Psoas muscle (tissue), 8 donors: Measurements from ENCODE around the gene RBFOX2. TPM values are rescaled to one million over a fixed set of nuclear protein-coding genes. Genes with fewer than 3 reads are reported as not detected.

Experiments
- ATAC-seq, 4 donors: fragments of 200-7000 bp; cut with Tn5 transposase; one replicate each; pipeline ENCODE4 v1.9.1; 2020; ENCODE audit warnings: moderate library complexity in 3 of 4, mild to moderate bottlenecking in 2 of 4
- DNase-seq, 2 donors: peaks; one replicate each; pipeline ENCODE4 v3.0.0-alpha.2; 2020
- H3K27ac ChIP-seq: fragments of 200-600 bp; one replicate; pipeline ENCODE4 v1.8.0; 2022
- H3K27me3 ChIP-seq, 3 donors: fragments of 200-600 bp in 1 of 3; one replicate each; pipeline versions ENCODE4 v1.6.1 to v1.8.0; 2013 to 2022; ENCODE audit warnings: low read length in 2 of 3, mild to moderate bottlenecking in 2 of 3, moderate library complexity in 1 of 3; ENCODE audit not compliant: insufficient read depth in 3 of 3
- H3K36me3 ChIP-seq, 2 donors: fragments of 200-600 bp in 1 of 2; one replicate each; pipeline versions ENCODE4 v1.6.1 to v1.8.0; 2013 to 2022; ENCODE audit warnings: low read depth in 1 of 2, mild to moderate bottlenecking in 1 of 2, moderate library complexity in 1 of 2; ENCODE audit not compliant: insufficient read depth in 1 of 2
- H3K4me1 ChIP-seq: fragments of 200-600 bp; one replicate; pipeline ENCODE4 v1.8.0; 2022
- H3K4me3 ChIP-seq: fragments of 200-600 bp; one replicate; pipeline ENCODE4 v1.8.0; 2022; ENCODE audit warnings: mild to moderate bottlenecking
- H3K9me3 ChIP-seq: fragments of 200-600 bp; one replicate; pipeline ENCODE4 v1.8.0; 2022
- WGBS, 3 donors: extraction: QIAGEN DNeasy Blood & Tissue Kit; methylation state at CpG; one replicate each; pipeline versions ENCODE4 v1.1.6 to v1.1.7; 2013; 5-methylcytosine and 5-hydroxymethylcytosine counted together
- intact Hi-C, 2 donors: fragments of 100-400 bp; cut with DNase I; formaldehyde crosslinking; loops; one replicate each; pipeline versions ENCODE4 v1.11.0 to v1.14.2; 2022
- polyA plus RNA-seq, 3 donors: library from polyadenylated mRNA; stranded (reverse); fragments of 200-250 nt; gene quantifications; one replicate each; pipeline ENCODE4 v1.2.3, GENCODE V29; 2013
- total RNA-seq, 4 donors: library from RNA; stranded (reverse); fragmentation: NEBNext Ultra II Directional in 2 of 4; extraction: Animal tissue kit (Norgen Biotek cat#: 25700) in 2 of 4; gene quantifications; one replicate each; pipeline versions ENCODE4 v1.2.1 to v1.2.4, GENCODE V29; 2021 to 2023
- TF ChIP-seq, protein P1 (sequence below): fragments of 200-600 bp; IDR thresholded peaks from one replicate; pipeline ENCODE4 v1.8.0; 2022; ENCODE audit warnings: antibody characterized with exemption
- donor health status: healthy with polysubstance abuse.
- donor health status: DM: no; HTN: no; CAD: no; lungs with moderate emphysema.
- donor health status: Bipolar disorder and iron deficiency.
- donor health status: healthy.
- donor health status: DM: yes; HTN: yes; CAD: no.
- donor health status: DM: no; HTN: no; CAD: no.
- donor health status: DM: no; HTN: no; CAD: no.
- donor health status: DM: yes; HTN: yes; CAD: no.

RBFOX2 gene
- total and polyA plus RNA-seq, 7 donors, result 7.7 to 50.4 (median 28.4) TPM

GRCh38 chr22:35891442-35891841 lies 137.2 kb downstream of the RBFOX2 start:
- WGBS, 3 donors, result 70 to 94% (median 81%) methylated on average over 1 of the region's 1 CpG
- Histone ChIP-seq H3K27me3 (no peaks in the 10 kb centered on the region), H3K9me3 (no peaks in the 10 kb centered on the region), H3K36me3 (no peaks in the 10 kb centered on the region), H3K4me3 (peak overlapping the region; percentile 65), H3K27ac (peak overlapping the region; percentile 89), H3K4me1 (peaks cover 72% of the 10 kb centered on the region)
- DNase-seq (no peak), ATAC-seq (no peak)
- intact Hi-C loops, result loop anchor here in 1 of 2 donors (5.0 kb wide), 1 partner anchor 44 kb away; no protein-coding TSS in a partner anchor
- TF ChIP-seq, protein P1, sequence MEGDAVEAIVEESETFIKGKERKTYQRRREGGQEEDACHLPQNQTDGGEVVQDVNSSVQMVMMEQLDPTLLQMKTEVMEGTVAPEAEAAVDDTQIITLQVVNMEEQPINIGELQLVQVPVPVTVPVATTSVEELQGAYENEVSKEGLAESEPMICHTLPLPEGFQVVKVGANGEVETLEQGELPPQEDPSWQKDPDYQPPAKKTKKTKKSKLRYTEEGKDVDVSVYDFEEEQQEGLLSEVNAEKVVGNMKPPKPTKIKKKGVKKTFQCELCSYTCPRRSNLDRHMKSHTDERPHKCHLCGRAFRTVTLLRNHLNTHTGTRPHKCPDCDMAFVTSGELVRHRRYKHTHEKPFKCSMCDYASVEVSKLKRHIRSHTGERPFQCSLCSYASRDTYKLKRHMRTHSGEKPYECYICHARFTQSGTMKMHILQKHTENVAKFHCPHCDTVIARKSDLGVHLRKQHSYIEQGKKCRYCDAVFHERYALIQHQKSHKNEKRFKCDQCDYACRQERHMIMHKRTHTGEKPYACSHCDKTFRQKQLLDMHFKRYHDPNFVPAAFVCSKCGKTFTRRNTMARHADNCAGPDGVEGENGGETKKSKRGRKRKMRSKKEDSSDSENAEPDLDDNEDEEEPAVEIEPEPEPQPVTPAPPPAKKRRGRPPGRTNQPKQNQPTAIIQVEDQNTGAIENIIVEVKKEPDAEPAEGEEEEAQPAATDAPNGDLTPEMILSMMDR, result no peak

GRCh38 chr22:35889071-35889470 lies 139.6 kb downstream of the RBFOX2 start:
- intact Hi-C loops, result no loop called here
- Histone ChIP-seq H3K27me3 (no peaks in the 10 kb centered on the region), H3K4me1 (peaks cover 58% of the 10 kb centered on the region), H3K4me3 (no peak overlapping the region), H3K9me3 (no peaks in the 10 kb centered on the region), H3K27ac (peak overlapping the region; percentile 46), H3K36me3 (no peaks in the 10 kb centered on the region)
- TF ChIP-seq, protein P1, result no peak
- DNase-seq, result no peak
- no peak for ATAC-seq
- WGBS, 3 donors, result 96 to 97% (median 97%) methylated on average over 4 of the region's 4 CpGs

GRCh38 chr22:35888181-35888870 lies 140.3 kb downstream of the RBFOX2 start:
- ATAC-seq (no peak), DNase-seq (no peak)
- Histone ChIP-seq H3K4me3 (no peak overlapping the region), H3K27ac (peak overlapping the region; percentile 50), H3K27me3 (no peaks in the 10 kb centered on the region), H3K36me3 (no peaks in the 10 kb centered on the region), H3K9me3 (no peaks in the 10 kb centered on the region), H3K4me1 (peaks cover 59% of the 10 kb centered on the region)
- whole genome bisulfite sequencing, 3 donors, result 87 to 95% (median 88%) methylated on average over 2 of the region's 2 CpGs
- intact Hi-C loops, result no loop called here
- TF ChIP-seq, protein P1, result no peak

DNA sequence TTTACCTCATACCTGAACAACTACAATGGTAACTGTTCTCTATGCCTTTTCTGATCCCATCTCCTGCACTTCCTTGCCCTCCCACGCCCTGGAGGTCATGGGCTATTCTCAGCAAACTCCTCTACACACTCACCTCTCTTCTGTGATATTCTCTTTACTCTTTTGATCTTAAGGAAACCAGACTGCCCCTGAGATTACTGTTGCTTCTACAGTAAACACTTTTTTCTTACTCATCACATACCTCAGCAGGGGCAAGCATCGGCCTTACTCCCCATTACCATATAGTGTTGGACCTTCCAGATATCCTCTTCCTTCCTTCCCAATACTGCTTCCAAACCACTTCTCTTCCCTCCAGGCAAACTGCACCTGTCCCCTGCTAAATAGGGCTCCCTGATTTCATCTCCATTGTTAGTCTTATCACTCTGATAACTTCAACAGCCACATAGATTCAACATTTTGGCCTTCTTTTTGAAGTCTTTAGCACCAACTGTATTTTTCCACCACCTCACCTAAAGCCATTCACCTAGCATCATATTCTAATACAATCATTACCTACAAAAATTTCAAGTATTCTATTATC lies 141.2 kb downstream of the RBFOX2 start:
- Histone ChIP-seq H3K9me3 (no peaks in the 10 kb centered on the region), H3K27me3 (no peaks in the 10 kb centered on the region), H3K36me3 (no peaks in the 10 kb centered on the region), H3K4me3 (no peak overlapping the region), H3K4me1 (peaks cover 62% of the 10 kb centered on the region), H3K27ac (peak overlapping the region; percentile 50)
- 57 to 69% (median 62%) methylated on average over 2 of the region's 2 CpGs for WGBS, 3 donors
- DNase-seq (no peak), ATAC-seq (no peak)
- TF ChIP-seq, protein P1, result no peak
- intact Hi-C loops, result no loop called here
